ENCODE results near the gene HNRNPUL1. TPM values are rescaled to one million over a fixed set of nuclear protein-coding genes. Genes with fewer than 3 reads are reported as not detected.

The HNRNPUL1 gene
- polyA plus RNA-seq, 2 donors = 64.9 to 73.4 TPM

DNA sequence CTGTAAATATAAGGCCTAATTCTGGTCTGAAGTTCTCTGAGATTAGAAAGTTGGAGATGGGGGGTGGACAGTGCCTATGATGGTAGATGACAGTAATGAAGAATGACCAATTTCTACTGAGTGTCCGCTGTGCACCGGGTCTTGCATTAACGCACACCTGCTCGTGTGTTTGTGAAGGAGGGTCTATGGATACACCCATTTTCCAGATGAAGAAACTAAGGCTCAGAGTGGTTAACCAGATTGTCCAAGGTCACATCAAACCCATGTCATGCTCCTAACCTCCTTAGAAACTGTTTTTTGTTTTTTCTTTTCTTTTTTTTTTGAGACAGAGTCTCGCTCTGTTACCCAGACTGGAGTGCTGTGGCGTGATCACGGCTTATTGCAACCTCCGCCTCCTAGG is 31.5 kb upstream of the HNRNPUL1 start:
- peaks cover 0 to under 1% of the 10 kb centered on the region in 2 donors for H3K36me3 ChIP-seq (ENCODE audit: control insufficient read depth in 2 of 2, insufficient read depth in 2 of 2, low read length in 1 of 2)

GRCh38 chr19:41233748-41234240 is 30.4 kb upstream of the HNRNPUL1 start:
- Histone ChIP-seq H3K27me3 (ENCODE audit: control insufficient read depth in 1 of 2, insufficient read depth in 2 of 2, low read length in 2 of 2) (no peaks in the 10 kb centered on the region), H3K27ac (ENCODE audit: low read depth in 2 of 2, low read length in 1 of 2) (no peak overlapping the region), H3K36me3 (ENCODE audit: control insufficient read depth in 2 of 2, insufficient read depth in 2 of 2, low read length in 1 of 2) (peaks cover 0 to 5% of the 10 kb centered on the region in 2 donors)

More for the DNA sequence above, 31.5 kb upstream of the HNRNPUL1 start:
- 90 to 97% methylated on average over 8 of the region's 8 CpGs for WGBS, 2 donors
- Histone ChIP-seq H3K27me3 (ENCODE audit: control insufficient read depth in 1 of 2, insufficient read depth in 2 of 2, low read length in 2 of 2) (no peaks in the 10 kb centered on the region), H3K4me3 (ENCODE audit: low read depth in 1 of 2, low read length in 2 of 2) (no peak overlapping the region), H3K27ac (ENCODE audit: low read depth in 2 of 2, low read length in 1 of 2) (no peak overlapping the region), H3K4me1 (ENCODE audit: control insufficient read depth in 2 of 2, insufficient read depth in 2 of 2, low read length in 1 of 2) (no peaks in the 10 kb centered on the region), H3K9me3 (ENCODE audit: control insufficient read depth in 2 of 2, insufficient read depth in 1 of 2, low read depth in 1 of 2, low read length in 1 of 2) (no peaks in the 10 kb centered on the region)

GRCh38 chr19:41234512-41235168 is 29.5 kb upstream of the HNRNPUL1 start:
- H3K9me3 ChIP-seq (ENCODE audit: control insufficient read depth in 2 of 2, insufficient read depth in 1 of 2, low read depth in 1 of 2, low read length in 1 of 2) = no peaks in the 10 kb centered on the region
- H3K36me3 ChIP-seq (ENCODE audit: control insufficient read depth in 2 of 2, insufficient read depth in 2 of 2, low read length in 1 of 2) = peaks cover 0 to 5% of the 10 kb centered on the region in 2 donors
- H3K27me3 ChIP-seq (ENCODE audit: control insufficient read depth in 1 of 2, insufficient read depth in 2 of 2, low read length in 2 of 2) = no peaks in the 10 kb centered on the region
- H3K4me1 ChIP-seq (ENCODE audit: control insufficient read depth in 2 of 2, insufficient read depth in 2 of 2, low read length in 1 of 2) = peaks cover 0 to 6% of the 10 kb centered on the region in 2 donors
- H3K4me3 ChIP-seq (ENCODE audit: low read depth in 1 of 2, low read length in 2 of 2) = no peak overlapping the region
- WGBS, 2 donors = 80 to 83% methylated on average over 8 of the region's 8 CpGs
- no peak overlapping the region for H3K27ac ChIP-seq (ENCODE audit: low read depth in 2 of 2, low read length in 1 of 2)

More at GRCh38 chr19:41233748-41234240, 30.4 kb upstream of the HNRNPUL1 start:
- Histone ChIP-seq H3K9me3 (ENCODE audit: control insufficient read depth in 2 of 2, insufficient read depth in 1 of 2, low read depth in 1 of 2, low read length in 1 of 2) (no peaks in the 10 kb centered on the region), H3K4me1 (ENCODE audit: control insufficient read depth in 2 of 2, insufficient read depth in 2 of 2, low read length in 1 of 2) (no peaks in the 10 kb centered on the region), H3K4me3 (ENCODE audit: low read depth in 1 of 2, low read length in 2 of 2) (no peak overlapping the region)
- WGBS, 2 donors = 65 to 67% methylated on average over 4 of the region's 4 CpGs

GRCh38 chr19:41235480-41235879 is 28.7 kb upstream of the HNRNPUL1 start:
- WGBS, 2 donors = 85 to 86% methylated on average over 4 of the region's 4 CpGs
- peaks cover 0 to 5% of the 10 kb centered on the region in 2 donors for H3K36me3 ChIP-seq (ENCODE audit: control insufficient read depth in 2 of 2, insufficient read depth in 2 of 2, low read length in 1 of 2)

GRCh38 chr19:41238244-41238643 is 25.9 kb upstream of the HNRNPUL1 start:
- Histone ChIP-seq H3K9me3 (ENCODE audit: control insufficient read depth in 2 of 2, insufficient read depth in 1 of 2, low read depth in 1 of 2, low read length in 1 of 2) (no peaks in the 10 kb centered on the region), H3K27ac (ENCODE audit: low read depth in 2 of 2, low read length in 1 of 2) (no peak overlapping the region), H3K27me3 (ENCODE audit: control insufficient read depth in 1 of 2, insufficient read depth in 2 of 2, low read length in 2 of 2) (no peaks in the 10 kb centered on the region), H3K4me3 (ENCODE audit: low read depth in 1 of 2, low read length in 2 of 2) (no peak overlapping the region), H3K36me3 (ENCODE audit: control insufficient read depth in 2 of 2, insufficient read depth in 2 of 2, low read length in 1 of 2) (peaks cover 0 to 13% of the 10 kb centered on the region in 2 donors), H3K4me1 (ENCODE audit: control insufficient read depth in 2 of 2, insufficient read depth in 2 of 2, low read length in 1 of 2) (peaks cover 0 to 6% of the 10 kb centered on the region in 2 donors)
- WGBS, 2 donors = 88 to 90% methylated on average over 10 of the region's 10 CpGs

More at GRCh38 chr19:41235480-41235879, 28.7 kb upstream of the HNRNPUL1 start:
- Histone ChIP-seq H3K9me3 (ENCODE audit: control insufficient read depth in 2 of 2, insufficient read depth in 1 of 2, low read depth in 1 of 2, low read length in 1 of 2) (no peaks in the 10 kb centered on the region), H3K27ac (ENCODE audit: low read depth in 2 of 2, low read length in 1 of 2) (no peak overlapping the region), H3K4me1 (ENCODE audit: control insufficient read depth in 2 of 2, insufficient read depth in 2 of 2, low read length in 1 of 2) (peaks cover 0 to 6% of the 10 kb centered on the region in 2 donors), H3K27me3 (ENCODE audit: control insufficient read depth in 1 of 2, insufficient read depth in 2 of 2, low read length in 2 of 2) (no peaks in the 10 kb centered on the region), H3K4me3 (ENCODE audit: low read depth in 1 of 2, low read length in 2 of 2) (no peak overlapping the region)

DNA sequence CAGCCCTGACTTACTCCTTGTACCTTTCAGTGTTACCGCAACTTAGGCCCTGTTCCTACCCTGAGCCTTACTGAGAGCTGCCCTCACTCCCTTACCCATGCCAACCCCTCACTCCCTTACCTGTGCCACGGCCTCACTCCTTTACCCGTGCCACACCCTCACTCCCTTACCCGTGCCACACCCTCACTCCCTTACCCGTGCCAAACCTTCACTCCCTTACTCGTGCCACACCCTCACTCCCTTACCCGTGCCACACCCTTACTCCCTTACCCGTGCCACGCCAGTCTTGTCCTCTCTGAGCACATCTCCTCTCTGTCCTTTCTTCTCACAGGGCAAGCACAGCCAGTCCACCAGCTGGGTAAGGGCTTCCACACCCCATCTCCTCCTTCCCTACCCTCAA is 24.8 kb upstream of the HNRNPUL1 start:
- Histone ChIP-seq H3K27ac (ENCODE audit: low read depth in 2 of 2, low read length in 1 of 2) (no peak overlapping the region), H3K36me3 (ENCODE audit: control insufficient read depth in 2 of 2, insufficient read depth in 2 of 2, low read length in 1 of 2) (peaks cover 0 to 13% of the 10 kb centered on the region in 2 donors), H3K4me1 (ENCODE audit: control insufficient read depth in 2 of 2, insufficient read depth in 2 of 2, low read length in 1 of 2) (peaks cover 0 to 6% of the 10 kb centered on the region in 2 donors), H3K9me3 (ENCODE audit: control insufficient read depth in 2 of 2, insufficient read depth in 1 of 2, low read depth in 1 of 2, low read length in 1 of 2) (no peaks in the 10 kb centered on the region), H3K4me3 (ENCODE audit: low read depth in 1 of 2, low read length in 2 of 2) (no peak overlapping the region), H3K27me3 (ENCODE audit: control insufficient read depth in 1 of 2, insufficient read depth in 2 of 2, low read length in 2 of 2) (no peaks in the 10 kb centered on the region)
- 51 to 63% methylated on average over 9 of the region's 9 CpGs for WGBS, 2 donors

- no peaks in the 10 kb centered on the region for H3K9me3 ChIP-seq (ENCODE audit: control insufficient read depth in 2 of 2, insufficient read depth in 1 of 2, low read depth in 1 of 2, low read length in 1 of 2)
- H3K36me3 ChIP-seq (ENCODE audit: control insufficient read depth in 2 of 2, insufficient read depth in 2 of 2, low read length in 1 of 2) = peaks cover 0 to 13% of the 10 kb centered on the region in 2 donors
- no peak overlapping the region for H3K27ac ChIP-seq (ENCODE audit: low read depth in 2 of 2, low read length in 1 of 2)
- 92 to 93% methylated on average over 2 of the region's 2 CpGs for WGBS, 2 donors
- no peaks in the 10 kb centered on the region for H3K27me3 ChIP-seq (ENCODE audit: control insufficient read depth in 1 of 2, insufficient read depth in 2 of 2, low read length in 2 of 2)
- peaks cover 0 to 6% of the 10 kb centered on the region in 2 donors for H3K4me1 ChIP-seq (ENCODE audit: control insufficient read depth in 2 of 2, insufficient read depth in 2 of 2, low read length in 1 of 2)
- H3K4me3 ChIP-seq (ENCODE audit: low read depth in 1 of 2, low read length in 2 of 2) = no peak overlapping the region
Observed at GRCh38 chr19:41239961-41240574, 24.1 kb upstream of the HNRNPUL1 start.

DNA sequence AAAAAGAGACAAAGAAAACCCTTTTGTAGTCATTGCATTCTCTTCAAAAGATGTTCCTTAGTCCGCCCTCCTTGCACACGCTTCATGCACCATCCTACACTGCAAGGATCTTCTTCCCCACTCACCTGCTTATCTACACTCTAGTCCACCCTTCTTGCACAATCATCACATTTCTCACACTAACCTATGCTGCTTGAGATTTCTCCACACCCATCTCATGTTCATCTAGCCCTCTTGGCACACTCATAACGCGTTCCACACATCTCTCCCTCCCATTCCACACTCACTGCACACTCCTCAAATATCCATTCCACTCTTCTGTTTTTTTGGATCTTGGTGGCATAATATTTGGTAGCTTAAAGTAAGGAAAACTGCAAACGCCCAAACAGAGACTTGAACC is 22.3 kb upstream of the HNRNPUL1 start:
- peaks cover 0 to 6% of the 10 kb centered on the region in 2 donors for H3K4me1 ChIP-seq (ENCODE audit: control insufficient read depth in 2 of 2, insufficient read depth in 2 of 2, low read length in 1 of 2)
- 84 to 86% methylated on average over 5 of the region's 5 CpGs for WGBS, 2 donors
- no peak overlapping the region for H3K27ac ChIP-seq (ENCODE audit: low read depth in 2 of 2, low read length in 1 of 2)
- no peaks in the 10 kb centered on the region for H3K9me3 ChIP-seq (ENCODE audit: control insufficient read depth in 2 of 2, insufficient read depth in 1 of 2, low read depth in 1 of 2, low read length in 1 of 2)
- H3K4me3 ChIP-seq (ENCODE audit: low read depth in 1 of 2, low read length in 2 of 2) = no peak overlapping the region
- no peaks in the 10 kb centered on the region for H3K27me3 ChIP-seq (ENCODE audit: control insufficient read depth in 1 of 2, insufficient read depth in 2 of 2, low read length in 2 of 2)
- H3K36me3 ChIP-seq (ENCODE audit: control insufficient read depth in 2 of 2, insufficient read depth in 2 of 2, low read length in 1 of 2) = peaks cover 0 to 13% of the 10 kb centered on the region in 2 donors

GRCh38 chr19:41244117-41244516 is 20.1 kb upstream of the HNRNPUL1 start:
- WGBS, 2 donors = 82 to 89% methylated on average over 4 of the region's 4 CpGs
- no peak overlapping the region for H3K4me3 ChIP-seq (ENCODE audit: low read depth in 1 of 2, low read length in 2 of 2)
- H3K4me1 ChIP-seq (ENCODE audit: control insufficient read depth in 2 of 2, insufficient read depth in 2 of 2, low read length in 1 of 2) = peaks cover 0 to 5% of the 10 kb centered on the region in 2 donors
- H3K27me3 ChIP-seq (ENCODE audit: control insufficient read depth in 1 of 2, insufficient read depth in 2 of 2, low read length in 2 of 2) = no peaks in the 10 kb centered on the region
- H3K36me3 ChIP-seq (ENCODE audit: control insufficient read depth in 2 of 2, insufficient read depth in 2 of 2, low read length in 1 of 2) = peaks cover 0 to 14% of the 10 kb centered on the region in 2 donors
- no peaks in the 10 kb centered on the region for H3K9me3 ChIP-seq (ENCODE audit: control insufficient read depth in 2 of 2, insufficient read depth in 1 of 2, low read depth in 1 of 2, low read length in 1 of 2)
- H3K27ac ChIP-seq (ENCODE audit: low read depth in 2 of 2, low read length in 1 of 2) = no peak overlapping the region

All from esophagus (tissue), 2 donors.